Measurements from ENCODE around the gene CXCL17. TPM values are rescaled to one million over a fixed set of nuclear protein-coding genes. Genes with fewer than 3 reads are reported as not detected.
A peak's percentile ranks its signal among the peaks of the same experiment; 100 is the strongest.

The CXCL17 gene
- total RNA-seq, 2 donors from 2014 or later, result not detected

- Mint-ChIP-seq H3K27me3 (ENCODE audit: low read depth) (no peaks in the 10 kb centered on the region), H3K4me1 (ENCODE audit: low read depth) (peaks cover 35% of the 10 kb centered on the region), H3K4me3 (peak overlapping the region; percentile 82 to 89), H3K9me3 (no peaks in the 10 kb centered on the region), H3K27ac (peak overlapping the region; percentile 94), H3K36me3 (ENCODE audit: insufficient read depth in 2 of 2) (peaks cover 0 to 3% of the 10 kb centered on the region in 2 donors)
- peak; percentile 98 for DNase-seq
- peak; percentile 98 for ATAC-seq (replicated peaks in 1 of 2)
Observed at GRCh38 chr19:42396381-42397262, 46.1 kb downstream of the CXCL17 start.

GRCh38 chr19:42394751-42395150, 48.0 kb downstream of the CXCL17 start:
- H3K27ac Mint-ChIP-seq, result no peak overlapping the region
- H3K36me3 Mint-ChIP-seq (ENCODE audit: insufficient read depth in 2 of 2), result peaks cover 0 to 1% of the 10 kb centered on the region in 2 donors
- DNase-seq, result no peak
- no peaks in the 10 kb centered on the region for H3K9me3 Mint-ChIP-seq
- H3K4me1 Mint-ChIP-seq (ENCODE audit: low read depth), result peaks cover 20% of the 10 kb centered on the region
- H3K4me3 Mint-ChIP-seq, result no peak overlapping the region
- ATAC-seq (replicated peaks in 1 of 2), result no peak
- H3K27me3 Mint-ChIP-seq (ENCODE audit: low read depth), result peaks cover 14% of the 10 kb centered on the region

GRCh38 chr19:42392165-42392564, 50.6 kb downstream of the CXCL17 start:
- no peak overlapping the region for H3K4me3 Mint-ChIP-seq
- no peaks in the 10 kb centered on the region for H3K36me3 Mint-ChIP-seq (ENCODE audit: insufficient read depth in 2 of 2)
- H3K27ac Mint-ChIP-seq, result no peak overlapping the region
- peaks cover 10% of the 10 kb centered on the region for H3K4me1 Mint-ChIP-seq (ENCODE audit: low read depth)
- H3K9me3 Mint-ChIP-seq, result no peaks in the 10 kb centered on the region
- H3K27me3 Mint-ChIP-seq (ENCODE audit: low read depth), result peaks cover 25% of the 10 kb centered on the region
- DNase-seq, result no peak
- ATAC-seq (replicated peaks in 1 of 2), result no peak

- Mint-ChIP-seq H3K4me3 (no peak within 1 kb of the TSS), H3K9me3 (no peaks in the 10 kb centered on the region), H3K27me3 (ENCODE audit: low read depth) (peaks cover 33% of the 10 kb centered on the region), H3K36me3 (ENCODE audit: insufficient read depth in 2 of 2) (no peaks in the 10 kb centered on the region), H3K4me1 (ENCODE audit: low read depth) (peaks cover 7% of the 10 kb centered on the region), H3K27ac (no peak within 1 kb of the TSS)
- ATAC-seq (replicated peaks in 1 of 2) (no peak), DNase-seq (no peak)
Observed at GRCh38 chr19:42389899-42390298, 52.8 kb downstream of the CXCL17 start, which contains the start of gene CNFN. CNFN (minus strand) TSS chr19:42390297; CDS start chr19:42389037, 1,260 bp downstream.

GRCh38 chr19:42388851-42389489, 53.8 kb downstream of the CXCL17 start:
- no peak overlapping the region for H3K27ac Mint-ChIP-seq
- peaks cover 7% of the 10 kb centered on the region for H3K4me1 Mint-ChIP-seq (ENCODE audit: low read depth)
- no peaks in the 10 kb centered on the region for H3K36me3 Mint-ChIP-seq (ENCODE audit: insufficient read depth in 2 of 2)
- DNase-seq, result no peak
- ATAC-seq (replicated peaks in 1 of 2), result no peak
- H3K9me3 Mint-ChIP-seq, result no peaks in the 10 kb centered on the region
- H3K27me3 Mint-ChIP-seq (ENCODE audit: low read depth), result peaks cover 33% of the 10 kb centered on the region
- no peak overlapping the region for H3K4me3 Mint-ChIP-seq

GRCh38 chr19:42386974-42387707, 55.6 kb downstream of the CXCL17 start:
- Mint-ChIP-seq H3K9me3 (no peaks in the 10 kb centered on the region), H3K27me3 (ENCODE audit: low read depth) (peaks cover 45% of the 10 kb centered on the region), H3K4me3 (peak overlapping the region; percentile 80 to 86), H3K4me1 (ENCODE audit: low read depth) (peaks cover 7% of the 10 kb centered on the region), H3K27ac (no peak overlapping the region), H3K36me3 (ENCODE audit: insufficient read depth in 2 of 2) (no peaks in the 10 kb centered on the region)
- DNase-seq (peak; percentile 81 to 84), ATAC-seq (replicated peaks in 1 of 2) (peak; percentile 96)

GRCh38 chr19:42380155-42380554, 62.6 kb downstream of the CXCL17 start:
- no peak for ATAC-seq (replicated peaks in 1 of 2)
- Mint-ChIP-seq H3K4me3 (no peak overlapping the region), H3K9me3 (no peaks in the 10 kb centered on the region), H3K27ac (no peak overlapping the region), H3K27me3 (ENCODE audit: low read depth) (peaks cover 19% of the 10 kb centered on the region), H3K36me3 (ENCODE audit: insufficient read depth in 2 of 2) (no peaks in the 10 kb centered on the region), H3K4me1 (ENCODE audit: low read depth) (peaks cover 10% of the 10 kb centered on the region)
- DNase-seq, result no peak

Other genes starting within 250 kb of the CXCL17 start
- gene DEDD2, start 225.3 kb downstream of the CXCL17 start, total RNA-seq, result 10 to 100 TPM; 28.8 to 31.6 TPM
- 10 to 100 TPM; 11.4 to 11.9 TPM for gene ZNF526, start 222.6 kb downstream of the CXCL17 start, total RNA-seq
- 10 to 100 TPM; 39.6 to 43.2 TPM for gene GSK3A, start 200.3 kb downstream of the CXCL17 start, total RNA-seq
- 10 to 100 TPM; 65.7 to 75.6 TPM for gene ERF, start 187.8 kb downstream of the CXCL17 start, total RNA-seq
- gene CIC, start 173.7 kb downstream of the CXCL17 start, total RNA-seq, result 10 to 100 TPM; 90.1 to 95.0 TPM
- gene PRR19, start 140.8 kb downstream of the CXCL17 start, total RNA-seq, result under 1 TPM; 0.29 to 0.86 TPM
- 10 to 100 TPM; 36.7 to 37.6 TPM for gene PAFAH1B3, start 140.3 kb downstream of the CXCL17 start, total RNA-seq
- gene TMEM145, start 129.6 kb downstream of the CXCL17 start, total RNA-seq, result 1 to 10 TPM in 1 of 2 donors, under 1 TPM in 1; 0.67 to 1.6 TPM
- gene MEGF8, start 117.3 kb downstream of the CXCL17 start, total RNA-seq, result 10 to 100 TPM in 1 of 2 donors, 1 to 10 TPM in 1; 9.7 to 14.0 TPM
- 1 to 10 TPM in 1 of 2 donors, under 1 TPM in 1; 0.53 to 2.1 TPM for gene CNFN, start 52.6 kb downstream of the CXCL17 start, total RNA-seq
- 10 to 100 TPM; 46.5 to 53.8 TPM for gene LIPE, start 15.6 kb downstream of the CXCL17 start, total RNA-seq
- gene CEACAM1, start 85.5 kb upstream of the CXCL17 start, total RNA-seq, result 1 to 10 TPM; 4.0 to 8.2 TPM
- gene CEACAM8, start 152.0 kb upstream of the CXCL17 start, total RNA-seq, result not detected

All from activated T-cell treated with anti-CD3 and anti-CD28 coated beads, Interleukin-2, amount 50 U/mL, for 72 hours (primary cell).